Lower lobe of right lung (tissue), 2 donors: ENCODE data around the gene BTBD16. TPM values are rescaled to one million over a fixed set of nuclear protein-coding genes. Genes with fewer than 3 reads are reported as not detected.

Source experiments
- ATAC-seq, 2 donors: fragments of 200-7000 bp; cut with Tn5 transposase; one replicate each; pipeline ENCODE4 v1.9.1; 2020 to 2022; ENCODE audit warnings: mild to moderate bottlenecking in 2 of 2, moderate library complexity in 2 of 2
- DNase-seq: peaks from one replicate; pipeline ENCODE4 v3.0.0-alpha.2; 2020
- H3K27ac ChIP-seq: fragments of 200-600 bp; one replicate; pipeline ENCODE4 v1.8.0; 2022
- H3K27me3 ChIP-seq: fragments of 200-600 bp; one replicate; pipeline ENCODE4 v1.8.0; 2022; ENCODE audit warnings: low read depth
- H3K36me3 ChIP-seq: fragments of 200-600 bp; one replicate; pipeline ENCODE4 v1.8.0; 2022; ENCODE audit warnings: mild to moderate bottlenecking
- H3K4me1 ChIP-seq: fragments of 200-600 bp; one replicate; pipeline ENCODE4 v1.8.0; 2022
- H3K4me3 ChIP-seq: fragments of 200-600 bp; one replicate; pipeline ENCODE4 v1.8.0; 2022; ENCODE audit warnings: mild to moderate bottlenecking
- H3K9me3 ChIP-seq: fragments of 200-600 bp; one replicate; pipeline ENCODE4 v1.8.0; 2022
- CTCF ChIP-seq: fragments of 200-600 bp; IDR thresholded peaks from one replicate; pipeline ENCODE4 v1.8.0; 2022; ENCODE audit warnings: antibody characterized with exemption, mild to moderate bottlenecking
- intact Hi-C: fragments of 100-400 bp; cut with DNase I; formaldehyde crosslinking; loops from one replicate; pipeline ENCODE4 v1.11.0; 2022
- total RNA-seq: library from RNA; stranded (reverse); fragmentation: NEBNext Ultra II Directional; extraction: Animal tissue kit (Norgen Biotek cat#: 25700); gene quantifications from one replicate; pipeline ENCODE4 v1.2.1, GENCODE V29; 2021
- donor health status: DM: no; HTN: yes; CAD: no; lungs with severe emphysema.

The BTBD16 gene
- total RNA-seq, 1 donor from 2014 or later, result 0.62 TPM

GRCh38 chr10:122293156-122293960 lies 22.3 kb downstream of the BTBD16 start:
- intact Hi-C loops, result no loop called here
- Histone ChIP-seq H3K4me3 (no peak overlapping the region), H3K27me3 (no peaks in the 10 kb centered on the region), H3K9me3 (no peaks in the 10 kb centered on the region), H3K27ac (no peak overlapping the region), H3K4me1 (no peaks in the 10 kb centered on the region), H3K36me3 (no peaks in the 10 kb centered on the region)
- no peak for TF ChIP-seq CTCF
- no peak for ATAC-seq
- DNase-seq, result no peak

- Histone ChIP-seq H3K27ac (no peak overlapping the region), H3K9me3 (no peaks in the 10 kb centered on the region), H3K4me3 (no peak overlapping the region), H3K4me1 (peaks cover 2% of the 10 kb centered on the region), H3K27me3 (no peaks in the 10 kb centered on the region), H3K36me3 (no peaks in the 10 kb centered on the region)
- no peak for ATAC-seq
- no peak for TF ChIP-seq CTCF
- intact Hi-C loops, result no loop called here
- DNase-seq, result no peak
Observed at GRCh38 chr10:122293961-122294380, 22.9 kb downstream of the BTBD16 start.

GRCh38 chr10:122294511-122295450 lies 23.7 kb downstream of the BTBD16 start:
- H3K9me3 ChIP-seq, result no peaks in the 10 kb centered on the region
- TF ChIP-seq CTCF, result no peak
- intact Hi-C loops, result no loop called here
- no peaks in the 10 kb centered on the region for H3K27me3 ChIP-seq
- no peak for ATAC-seq
- no peak overlapping the region for H3K4me3 ChIP-seq
- DNase-seq, result no peak
- H3K4me1 ChIP-seq, result peaks cover 5% of the 10 kb centered on the region
- H3K36me3 ChIP-seq, result no peaks in the 10 kb centered on the region
- H3K27ac ChIP-seq, result no peak overlapping the region

DNA sequence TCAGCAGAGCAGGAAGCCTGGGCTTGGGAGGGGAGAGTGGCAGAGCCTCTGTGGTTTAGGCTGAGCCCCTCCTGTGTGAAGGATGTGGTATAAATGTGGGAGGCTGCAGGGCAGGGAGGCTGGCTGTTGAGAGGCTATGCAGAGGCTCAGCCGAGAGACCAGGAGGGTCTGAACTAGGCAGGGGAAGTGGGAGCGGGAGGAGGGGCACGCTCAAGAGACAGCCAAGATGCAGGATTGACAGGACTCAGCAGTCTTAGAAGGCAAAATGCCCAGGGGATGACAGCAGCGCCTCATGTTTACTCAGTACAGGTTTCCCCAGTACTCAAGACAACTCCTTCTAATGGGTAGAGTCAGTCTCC lies 24.3 kb downstream of the BTBD16 start:
- DNase-seq, result no peak
- H3K9me3 ChIP-seq, result no peaks in the 10 kb centered on the region
- H3K27me3 ChIP-seq, result no peaks in the 10 kb centered on the region
- no peak overlapping the region for H3K4me3 ChIP-seq
- no peak overlapping the region for H3K27ac ChIP-seq
- peaks cover 5% of the 10 kb centered on the region for H3K4me1 ChIP-seq
- intact Hi-C loops, result no loop called here
- no peaks in the 10 kb centered on the region for H3K36me3 ChIP-seq
- TF ChIP-seq CTCF, result no peak
- ATAC-seq, result no peak

- DNase-seq (no peak), ATAC-seq (no peak)
- Histone ChIP-seq H3K4me3 (no peak overlapping the region), H3K9me3 (no peaks in the 10 kb centered on the region), H3K27ac (no peak overlapping the region), H3K36me3 (no peaks in the 10 kb centered on the region), H3K4me1 (peaks cover 5% of the 10 kb centered on the region), H3K27me3 (no peaks in the 10 kb centered on the region)
- TF ChIP-seq CTCF, result no peak
- intact Hi-C loops, result no loop called here
Observed at GRCh38 chr10:122296363-122297120, 25.4 kb downstream of the BTBD16 start.
